Activated CD4-positive, alpha-beta T cell treated with anti-CD3 and anti-CD28 coated beads, Interleukin-2, Interleukin-4, amounts not matched to agents 100 ng/mL and 50 ng/mL, durations not matched to agents 16 hours and 8 hours (primary cell): ENCODE data around the gene MRPS34.

Experiments
- DNase-seq: peaks from one replicate; pipeline ENCODE4 v3.0.0-alpha.2; 2020; ENCODE audit warnings: low spot score

The MRPS34 gene

DNA sequence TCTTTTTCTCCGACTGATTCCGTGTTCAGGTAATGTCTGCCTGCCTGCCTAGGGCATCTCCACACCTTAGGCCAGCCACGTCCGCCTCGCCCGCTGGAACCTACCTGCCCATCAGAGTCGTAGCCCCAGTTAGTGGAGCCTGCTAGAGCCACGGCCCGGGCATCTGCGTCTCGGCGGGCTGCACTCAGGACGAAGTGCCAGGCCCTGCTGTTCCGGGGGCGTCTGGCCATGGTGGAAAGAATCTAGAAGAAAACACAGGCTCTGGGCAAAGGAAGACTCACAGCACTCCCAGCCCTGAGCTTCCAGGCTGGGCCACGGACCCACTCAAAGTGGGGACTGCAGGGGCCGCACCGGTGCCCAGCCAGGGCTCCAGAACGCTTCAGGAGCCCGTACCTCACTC is 8.3 kb upstream of the MRPS34 start:
- DNase-seq, result no peak

- no peak for DNase-seq
Measured at GRCh38 chr16:1780677-1781072, 7.7 kb upstream of the MRPS34 start.

DNA sequence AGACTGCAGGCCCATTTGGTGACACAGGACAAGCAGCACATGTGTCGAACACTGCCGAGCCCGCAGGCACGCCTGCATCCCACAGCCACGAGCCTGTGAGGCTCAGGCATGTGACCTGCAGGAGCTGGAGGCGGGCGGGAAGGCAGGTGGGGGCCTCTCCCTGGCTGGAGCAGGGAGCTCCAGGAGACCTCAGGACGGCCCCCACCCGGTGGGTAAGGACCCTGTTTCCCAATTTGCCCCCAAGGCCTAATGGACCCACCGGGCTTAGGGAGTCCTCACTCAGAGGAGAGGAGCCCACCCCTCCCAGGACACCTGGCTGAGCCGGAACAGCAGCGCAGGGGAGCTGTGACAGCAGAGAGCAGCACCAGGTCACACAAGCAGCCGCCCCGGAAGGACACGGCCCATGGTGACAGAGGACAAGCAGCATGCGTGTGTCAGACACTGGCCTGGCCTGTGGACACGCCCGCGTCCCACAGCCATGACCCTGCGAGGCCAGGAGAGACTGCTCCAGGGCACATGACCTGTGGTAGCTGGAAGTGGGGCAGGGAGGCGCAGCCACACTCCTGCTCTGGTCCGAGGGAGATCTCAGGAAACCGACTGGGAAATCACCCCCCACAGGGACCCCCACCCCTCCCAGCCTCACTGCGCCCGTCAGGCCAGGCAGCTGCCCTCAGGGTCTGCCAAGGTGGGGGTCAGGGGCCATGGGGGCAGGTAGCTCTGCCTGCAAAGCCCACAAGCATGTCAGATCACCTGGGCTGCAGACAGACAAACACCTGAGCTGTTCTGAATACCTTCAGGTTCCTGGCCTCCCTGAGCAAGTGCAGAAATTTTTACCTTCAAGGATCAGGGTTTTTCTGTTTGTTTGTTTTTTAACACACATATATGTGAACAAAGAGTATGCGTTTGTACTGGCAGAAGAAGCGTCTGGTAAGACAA is 7.1 kb upstream of the MRPS34 start:
- DNase-seq, result no peak

- DNase-seq, result no peak
Measured at GRCh38 chr16:1779234-1779701, 6.3 kb upstream of the MRPS34 start.

DNA sequence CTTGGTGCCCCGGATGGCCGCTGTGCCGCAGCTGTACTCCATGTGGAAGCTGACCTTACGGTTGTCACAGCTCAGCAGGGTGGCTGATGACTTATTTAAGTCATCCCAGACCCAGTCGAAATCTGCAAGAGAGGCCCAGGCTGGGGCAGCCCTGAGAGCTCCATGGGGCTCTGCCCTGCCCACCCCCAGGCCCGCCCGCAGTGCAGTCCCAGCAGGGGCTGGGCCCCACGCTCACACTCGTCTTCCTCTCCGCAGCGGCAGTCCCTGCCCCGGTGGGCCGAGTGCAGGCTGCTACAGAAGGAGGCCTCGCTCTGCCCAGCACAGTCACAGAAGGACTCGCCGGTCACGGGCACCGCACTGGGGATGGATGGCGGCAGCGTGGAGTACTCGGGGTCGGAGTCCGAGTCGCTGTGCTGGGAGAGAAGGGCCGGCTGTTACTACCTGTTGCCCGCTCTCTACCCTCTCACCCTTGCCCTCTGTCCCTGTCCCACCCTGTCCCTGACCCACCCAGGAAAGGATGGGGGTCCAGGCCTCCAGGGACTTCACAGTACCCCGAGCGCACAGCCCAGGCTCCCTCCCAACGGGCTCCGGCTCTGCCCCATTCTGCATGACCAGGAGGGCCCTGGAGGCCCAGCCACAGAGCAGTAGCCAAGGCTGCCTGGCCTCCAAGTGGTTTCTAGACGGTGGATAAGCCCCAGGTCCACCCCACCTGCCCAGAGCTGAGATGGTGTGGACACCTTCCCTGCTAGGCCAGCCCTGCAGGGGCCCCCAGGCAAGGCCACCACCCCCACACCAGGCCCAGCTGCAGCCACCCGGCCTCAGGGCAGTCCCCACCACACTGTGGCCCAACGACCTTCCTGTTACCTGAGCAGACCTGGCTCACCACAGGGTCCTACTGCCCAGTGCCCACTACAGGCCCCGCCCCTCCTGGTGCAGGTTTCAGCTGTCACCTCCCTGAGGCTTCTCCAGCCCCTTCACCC is 5.6 kb upstream of the MRPS34 start:
- no peak for DNase-seq

DNA sequence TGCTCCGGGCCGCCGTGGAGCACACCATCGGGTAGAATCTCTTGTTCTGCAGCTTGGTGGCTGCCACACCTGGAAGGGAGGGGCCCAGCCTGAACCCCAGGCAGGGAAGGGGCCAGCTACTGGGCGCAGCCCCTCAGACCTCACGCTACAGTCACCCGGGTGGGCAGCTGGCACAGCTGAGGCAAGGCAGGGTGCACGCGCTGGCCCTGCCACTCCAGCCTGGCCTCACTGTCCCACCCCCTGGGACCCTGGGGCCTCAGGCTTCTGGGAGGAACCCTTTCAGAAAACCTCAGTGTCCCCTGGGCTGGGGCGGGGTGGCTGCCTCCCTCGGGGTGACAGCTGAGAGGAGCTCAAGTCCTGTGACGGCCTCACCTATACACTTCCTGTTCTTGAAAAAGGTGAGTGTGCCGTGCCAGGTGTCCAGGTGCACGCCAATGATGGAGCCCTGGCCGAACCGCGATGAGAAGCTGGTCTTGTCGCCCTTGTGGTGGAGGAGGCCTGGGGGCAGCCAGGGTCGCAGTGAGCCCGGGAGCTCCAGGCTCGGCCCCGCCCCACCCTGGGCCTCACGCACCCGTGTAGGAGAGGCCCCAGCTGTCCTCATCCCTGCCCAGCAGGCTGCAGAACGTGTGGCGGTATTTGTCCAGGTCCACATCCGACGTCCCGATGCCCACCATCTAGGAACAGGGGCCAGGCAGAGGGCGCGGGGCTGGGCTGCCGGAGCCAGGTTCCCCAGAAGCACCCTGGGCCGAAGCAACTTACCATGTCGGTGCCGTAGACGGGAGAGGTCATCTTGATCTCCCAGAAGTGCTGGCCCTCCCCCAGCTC is 4.7 kb upstream of the MRPS34 start:
- DNase-seq, result no peak

GRCh38 chr16:1776991-1777374 is 4.0 kb upstream of the MRPS34 start:
- DNase-seq, result no peak

- no peak for DNase-seq
Measured at GRCh38 chr16:1776672-1776955, 3.7 kb upstream of the MRPS34 start.

- DNase-seq, result no peak
Measured at GRCh38 chr16:1775846-1776671, 3.1 kb upstream of the MRPS34 start.

DNA sequence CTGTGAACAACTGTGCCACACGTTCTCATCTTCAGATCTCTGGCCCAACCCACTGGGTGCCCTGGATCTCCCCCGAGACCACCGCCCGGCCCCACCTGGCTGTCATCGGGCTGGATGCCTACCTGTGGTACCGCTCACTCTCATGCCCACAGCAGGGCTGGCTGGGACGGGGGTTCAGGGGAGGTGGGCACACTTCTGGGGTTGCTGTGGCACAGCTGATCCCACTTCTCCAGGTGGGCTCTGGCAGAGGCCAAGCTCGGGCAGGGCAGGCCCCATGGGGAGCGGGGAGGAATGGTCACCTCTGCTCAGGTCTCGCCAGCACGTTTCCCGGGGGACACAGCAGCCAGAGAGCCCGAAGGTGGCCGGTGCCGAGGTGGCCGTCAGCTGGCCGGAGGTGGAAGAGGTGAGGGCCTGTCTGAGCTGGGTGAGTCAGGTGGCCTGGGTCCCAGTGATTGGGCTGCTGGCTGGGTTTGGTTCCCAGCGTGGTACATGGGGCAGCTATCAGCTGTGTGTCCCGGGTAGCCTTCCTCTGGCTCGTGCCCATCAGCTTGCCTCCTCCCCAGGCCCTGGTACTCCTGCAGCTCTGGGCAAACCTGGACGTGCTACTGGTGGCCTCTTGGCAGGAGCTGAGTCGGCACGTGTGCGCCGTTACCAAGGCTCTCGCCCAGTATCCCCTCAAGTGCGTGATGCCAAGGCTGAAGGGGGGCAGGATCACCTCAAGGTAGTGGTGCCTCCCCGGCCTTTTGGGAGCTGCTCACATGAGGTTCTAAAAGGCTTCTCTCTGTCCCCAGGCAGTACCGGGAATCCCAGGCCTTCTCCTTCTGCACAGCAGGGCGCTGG is 2.3 kb upstream of the MRPS34 start:
- no peak for DNase-seq

DNA sequence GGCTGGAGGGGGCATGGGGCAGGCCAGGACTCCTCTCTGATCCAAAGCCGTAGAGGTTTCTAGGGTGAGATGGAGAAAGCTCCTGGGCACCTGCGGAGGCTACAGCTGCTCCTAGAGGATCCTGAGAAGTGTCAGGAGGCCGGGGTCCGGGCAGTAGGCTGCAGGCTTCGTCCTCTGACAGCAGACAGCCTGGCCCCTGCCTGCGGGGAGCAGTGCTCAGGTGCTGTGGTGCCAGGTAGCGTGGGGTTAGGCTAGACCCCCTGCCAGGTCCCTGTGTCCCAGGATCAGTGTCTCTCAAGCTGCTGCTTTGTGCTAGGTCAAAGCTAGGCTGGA is 1.5 kb upstream of the MRPS34 start:
- DNase-seq, result no peak

- no peak for DNase-seq
Measured at GRCh38 chr16:1773703-1774447, 941 bp upstream of the MRPS34 start.

- DNase-seq, result peak; percentile 67
Measured at GRCh38 chr16:1772362-1772907, 499 bp downstream of the MRPS34 start, which contains the start of gene EME2. Gene EME2, plus strand, starts transcription at chr16:1772810. Its CDS starts 418 bp downstream, at chr16:1773228.

- DNase-seq, result no peak
Measured at GRCh38 chr16:1771864-1772361, 1.0 kb downstream of the MRPS34 start.

GRCh38 chr16:1771188-1771863 is 1.6 kb downstream of the MRPS34 start, which contains the start of gene NME3:
Gene NME3, minus strand, starts transcription at chr16:1771543. Its CDS starts 9 bp downstream, at chr16:1771534.
- peak; percentile 77 for DNase-seq

DNA sequence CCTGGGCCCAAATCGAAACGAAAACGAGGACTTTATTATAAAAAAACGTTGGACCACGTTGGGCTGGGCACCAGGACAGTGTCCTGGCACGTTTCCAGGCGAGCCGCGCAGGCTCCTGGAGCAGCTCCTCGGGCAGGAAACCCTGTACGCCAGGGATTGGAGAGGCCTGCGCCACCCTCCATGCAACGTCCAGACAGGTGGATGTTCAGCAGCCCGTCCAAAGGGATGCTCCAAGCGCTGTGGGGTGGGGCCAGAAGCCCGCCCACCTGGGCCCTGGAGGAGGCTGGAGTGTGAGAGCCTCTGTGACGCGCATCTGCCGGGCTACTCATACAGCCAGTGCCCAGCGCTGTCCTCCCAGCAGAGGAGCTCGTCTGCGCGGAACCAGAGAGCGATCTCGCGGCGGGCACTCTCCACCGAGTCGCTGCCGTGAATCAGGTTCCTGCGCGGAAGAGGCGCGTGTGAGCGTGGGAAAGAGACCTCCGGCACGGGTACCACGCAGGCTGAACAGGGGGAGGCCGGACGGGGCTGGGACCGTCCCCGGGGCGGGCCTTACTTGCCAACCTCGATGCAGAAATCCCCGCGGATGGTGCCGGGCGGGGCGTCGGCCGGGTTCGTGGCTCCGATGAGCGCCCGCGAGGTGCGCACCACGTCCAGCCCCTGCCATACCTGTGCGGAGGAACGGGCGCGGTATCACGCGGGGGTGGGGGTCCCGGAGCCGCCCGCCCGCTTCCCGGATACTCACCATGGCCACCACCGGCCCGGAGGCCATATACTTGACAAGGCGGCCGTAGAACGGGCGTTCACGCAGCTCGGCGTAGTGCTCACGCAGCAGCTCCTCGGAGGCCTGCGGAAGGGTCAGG is 2.4 kb downstream of the MRPS34 start:
- DNase-seq, result peak; percentile 34
